Stimulated activated CD8-positive, alpha-beta memory T cell treated with anti-CD3 and anti-CD28 coated beads, Interleukin-4, amount 100 ng/mL, for 24 hours (primary cell): Measurements from ENCODE around the gene OR6K2.
"Not testable (repeated sequence)": the region's sequence is repeated elsewhere in the genome, so short reads cannot be mapped to it uniquely, and the experiment has no call there.

Source experiments
- DNase-seq: peaks from one replicate; pipeline ENCODE4 v3.0.0-alpha.2; 2020; ENCODE audit warnings: low read depth

The OR6K2 gene, protein sequence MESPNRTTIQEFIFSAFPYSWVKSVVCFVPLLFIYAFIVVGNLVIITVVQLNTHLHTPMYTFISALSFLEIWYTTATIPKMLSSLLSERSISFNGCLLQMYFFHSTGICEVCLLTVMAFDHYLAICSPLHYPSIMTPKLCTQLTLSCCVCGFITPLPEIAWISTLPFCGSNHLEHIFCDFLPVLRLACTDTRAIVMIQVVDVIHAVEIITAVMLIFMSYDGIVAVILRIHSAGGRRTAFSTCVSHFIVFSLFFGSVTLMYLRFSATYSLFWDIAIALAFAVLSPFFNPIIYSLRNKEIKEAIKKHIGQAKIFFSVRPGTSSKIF

GRCh38 chr1:158700552-158700951 is at the start of gene OR6K2:
TSS of gene OR6K2 (minus strand) at chr1:158700652. CDS start at chr1:158700652, 0 bp downstream.
- no peak for DNase-seq

DNA sequence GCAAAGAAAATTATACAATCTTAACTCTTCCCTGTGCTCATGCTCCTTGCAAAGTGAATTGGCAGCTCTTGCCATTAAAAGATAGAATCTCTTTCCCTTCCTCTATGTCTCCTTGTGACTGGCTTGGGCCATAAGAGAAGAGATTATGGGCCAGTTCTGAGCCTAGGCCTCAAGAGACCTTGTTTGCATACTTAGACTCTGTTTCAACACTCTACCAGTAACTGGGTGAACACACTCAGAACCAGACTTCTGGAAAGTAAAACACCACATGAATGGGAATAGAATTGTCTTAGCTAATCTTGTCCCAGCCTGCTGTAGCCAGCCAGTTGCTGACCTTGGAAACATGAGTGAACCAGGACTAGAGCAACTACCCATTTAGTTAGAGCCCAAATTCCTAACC is 35.4 kb upstream of the OR6K2 start:
- no peak for DNase-seq

- DNase-seq = no peak
These were observed 32.1 kb upstream of the OR6K2 start for GRCh38 chr1:158732524-158732923.

GRCh38 chr1:158731707-158732106 is 31.3 kb upstream of the OR6K2 start:
- DNase-seq = no peak

DNA sequence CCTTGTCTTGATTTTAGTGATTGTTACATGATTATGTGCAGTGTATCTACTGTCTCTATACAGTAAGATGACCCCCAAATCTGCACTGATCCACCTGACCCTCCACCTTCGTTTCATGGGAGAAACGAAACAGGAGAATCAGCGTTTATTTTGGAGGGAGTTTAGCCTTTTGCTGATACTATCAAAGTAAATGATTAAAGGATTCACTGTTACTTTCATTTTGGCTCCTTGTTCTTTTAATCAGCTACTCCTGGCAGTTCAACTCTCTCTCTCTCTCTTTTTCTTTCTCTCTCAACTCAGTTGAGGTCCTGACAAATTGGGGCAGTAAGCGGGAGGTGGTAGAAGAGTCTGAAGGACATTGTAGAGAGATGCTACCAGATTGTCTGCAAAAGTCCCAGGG is 30.0 kb upstream of the OR6K2 start:
- DNase-seq = no peak

DNA sequence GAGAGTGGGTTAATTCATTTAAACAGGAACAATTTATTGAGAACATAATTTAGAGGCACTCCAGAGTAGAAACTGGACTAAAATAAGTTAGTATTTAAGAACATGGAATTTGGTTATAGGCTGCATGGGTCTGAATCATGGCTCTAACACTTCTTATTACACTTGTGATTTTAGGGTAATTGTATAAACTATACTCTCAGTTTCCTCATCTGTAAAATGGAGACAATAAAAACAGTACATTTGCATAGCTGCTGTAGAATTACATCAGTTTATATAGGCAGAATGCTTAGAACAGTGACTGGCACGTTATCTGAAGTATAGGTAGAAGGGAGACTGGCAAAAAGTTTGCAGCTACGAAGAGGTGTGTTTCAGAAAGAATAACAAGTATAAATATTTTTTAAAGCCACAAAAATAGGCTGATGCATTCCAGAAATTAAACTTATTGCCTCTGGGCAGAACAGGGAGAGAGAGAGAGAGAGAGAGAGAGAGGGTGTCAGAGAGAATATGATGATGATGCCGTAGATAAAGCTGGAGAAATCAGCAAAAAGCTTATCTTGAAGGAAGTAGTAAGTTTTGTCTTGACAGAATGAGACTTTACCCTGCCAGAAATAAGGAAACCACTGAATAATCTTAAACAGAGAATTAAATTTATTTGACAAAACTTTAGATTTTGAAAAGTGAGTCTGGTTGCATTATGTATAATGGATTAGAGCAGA is 28.2 kb upstream of the OR6K2 start:
- DNase-seq = no peak

DNA sequence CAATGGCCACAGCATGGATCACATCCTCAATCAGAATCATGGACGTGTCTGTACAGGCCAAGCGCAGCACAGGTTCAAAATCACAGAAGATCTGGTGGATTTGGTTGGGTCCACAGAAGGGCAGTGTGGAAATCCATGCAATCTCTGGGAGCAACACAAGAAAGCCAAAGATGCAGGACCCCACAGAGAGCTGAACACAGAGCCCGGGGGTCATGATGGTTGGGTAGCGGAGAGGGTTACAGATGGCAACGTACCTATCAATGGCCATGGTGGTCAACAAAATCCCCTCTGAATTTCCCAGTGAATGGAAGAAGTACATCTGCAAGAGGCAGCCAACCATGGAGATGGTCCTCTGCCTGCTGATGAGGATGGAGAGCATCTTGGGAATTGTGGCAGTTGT is 24.0 kb upstream of the OR6K2 start:
- DNase-seq = no peak

- DNase-seq = no peak
These were observed 20.2 kb upstream of the OR6K2 start, which contains the start of gene OR6K3 for GRCh38 chr1:158720620-158721019. TSS of gene OR6K3 (minus strand) at chr1:158720720. CDS start at chr1:158718115, 2,605 bp downstream.

DNA sequence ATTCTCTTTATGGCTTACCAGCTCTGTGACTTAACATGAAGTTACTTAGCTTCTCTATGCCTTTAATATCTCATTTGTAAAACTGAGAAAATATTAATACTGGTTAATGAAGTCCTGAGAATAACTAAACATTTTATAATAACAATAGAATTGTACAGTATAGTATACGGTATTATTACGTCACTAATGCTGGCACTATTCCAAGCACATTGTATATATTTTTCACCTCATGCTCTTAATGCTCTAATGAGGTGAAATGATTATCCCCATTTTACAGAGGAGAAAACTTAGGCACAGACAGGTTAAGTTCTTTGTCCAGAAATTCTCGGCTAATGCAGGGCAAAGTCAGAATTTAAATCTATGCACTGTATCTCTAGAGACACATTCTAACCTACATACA is 19.2 kb upstream of the OR6K2 start:
- no peak for DNase-seq

GRCh38 chr1:158717344-158717743 is 16.9 kb upstream of the OR6K2 start:
- DNase-seq = no peak

GRCh38 chr1:158716335-158716734 is 15.9 kb upstream of the OR6K2 start:
- DNase-seq = no peak

- DNase-seq = no peak
These were observed 14.3 kb upstream of the OR6K2 start for GRCh38 chr1:158714754-158715153.

- DNase-seq = no peak
These were observed 10.6 kb upstream of the OR6K2 start for GRCh38 chr1:158711098-158711497.

GRCh38 chr1:158706096-158706495 is 5.6 kb upstream of the OR6K2 start:
- no peak for DNase-seq

DNA sequence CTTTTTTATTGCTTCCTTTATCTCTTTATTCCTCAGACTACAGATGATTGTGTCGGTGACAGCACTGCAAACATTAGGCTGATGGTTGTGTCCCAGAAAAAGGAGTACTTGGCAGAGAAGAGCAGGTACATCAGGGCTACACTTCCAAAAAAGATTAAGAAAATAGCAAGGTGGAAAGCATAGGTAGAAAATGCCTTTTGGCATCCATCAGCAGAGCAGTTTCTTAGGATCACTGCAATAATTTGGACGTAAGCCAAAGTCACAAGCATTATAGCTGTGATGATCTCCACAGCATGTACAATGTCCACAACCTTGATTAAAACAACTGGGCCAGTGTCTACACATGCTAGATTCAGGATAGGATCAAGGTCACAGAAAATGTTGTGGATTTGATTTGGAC is 5.9 kb downstream of the OR6K2 start:
- no peak for DNase-seq

DNA sequence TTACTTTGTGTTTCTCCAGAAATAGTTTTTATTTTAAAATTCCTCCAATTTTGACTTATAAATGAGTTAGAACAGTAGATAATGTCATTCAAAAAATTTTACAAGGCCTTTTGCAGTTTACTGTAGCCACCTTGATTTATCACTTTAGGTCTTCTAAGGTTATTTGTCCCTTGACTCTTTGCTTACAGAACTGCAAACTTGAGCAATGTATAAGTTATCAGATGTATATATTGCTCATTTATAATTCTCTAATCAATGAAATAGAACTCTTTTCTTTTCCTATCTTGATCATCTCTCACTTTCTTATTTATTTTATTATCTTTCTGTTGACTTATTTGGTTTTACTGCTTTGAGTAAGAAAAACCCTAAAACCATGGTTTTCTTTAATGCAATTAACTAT is 8.1 kb downstream of the OR6K2 start:
- DNase-seq = no peak

DNA sequence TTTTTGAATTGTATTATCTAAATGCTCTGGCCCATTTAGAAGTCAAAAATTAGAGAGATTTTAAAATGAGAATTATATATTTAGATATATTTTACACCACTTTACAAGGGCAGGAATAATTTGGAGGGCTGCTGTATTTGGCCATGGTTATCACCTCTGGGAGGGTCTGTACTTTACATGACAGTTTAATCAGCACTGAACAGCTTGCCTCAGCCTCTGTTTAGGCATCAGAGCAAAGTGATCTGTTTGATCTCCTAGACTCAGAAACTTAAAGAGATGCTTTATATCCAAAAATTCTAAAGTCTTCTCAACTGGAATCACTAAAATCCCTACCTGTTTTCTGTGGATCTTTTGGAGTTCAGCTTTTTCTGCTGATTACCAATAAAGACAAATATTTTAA is 8.5 kb downstream of the OR6K2 start:
- no peak for DNase-seq

GRCh38 chr1:158691149-158691548 is 9.3 kb downstream of the OR6K2 start:
- not testable (repeated sequence) for DNase-seq

DNA sequence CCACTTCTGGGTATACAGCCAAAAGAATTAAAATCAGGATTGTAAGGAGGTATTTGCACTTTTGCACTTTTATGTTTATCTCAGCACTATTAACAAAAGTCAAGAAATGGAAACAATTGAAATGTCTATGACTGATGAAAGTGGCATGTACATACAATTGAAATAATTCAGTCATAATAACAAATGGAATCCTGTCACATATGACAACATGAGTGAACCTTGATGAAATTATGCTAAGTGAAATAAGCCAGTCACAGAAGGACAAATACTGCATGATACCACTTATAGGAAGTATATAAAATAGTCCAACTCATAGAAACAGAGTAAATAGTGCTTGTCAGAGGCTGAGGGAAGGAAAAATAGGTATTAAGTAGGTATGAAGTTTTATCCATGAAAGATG is 10.6 kb downstream of the OR6K2 start:
- DNase-seq = no peak

- DNase-seq = no peak
These were observed 11.3 kb downstream of the OR6K2 start for GRCh38 chr1:158689110-158689509.

GRCh38 chr1:158688343-158688742 is 12.1 kb downstream of the OR6K2 start:
- DNase-seq = not testable (repeated sequence)

DNA sequence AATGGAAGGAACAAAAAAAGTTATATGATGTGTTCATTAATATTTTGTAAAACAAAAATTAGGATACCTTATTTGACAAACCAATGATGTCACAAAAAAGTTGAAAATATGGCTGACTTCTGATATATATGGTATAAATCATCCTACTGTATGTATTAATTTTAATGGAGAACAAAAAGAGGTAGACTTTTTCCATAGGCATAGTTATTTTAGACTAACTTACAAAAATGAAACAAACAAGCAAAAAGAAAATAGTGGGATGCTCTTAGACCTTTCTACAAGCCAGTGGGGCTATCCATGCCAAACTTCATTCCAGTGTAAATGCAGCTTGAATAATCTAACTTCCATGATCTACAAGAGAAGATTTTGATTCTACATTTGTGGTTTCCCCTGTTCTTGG is 13.4 kb downstream of the OR6K2 start:
- no peak for DNase-seq
